ENCODE results near the gene PIP4K2B. TPM values are rescaled to one million over a fixed set of nuclear protein-coding genes. Genes with fewer than 3 reads are reported as not detected.
A peak's percentile ranks its signal among the peaks of the same experiment; 100 is the strongest.

Gene PIP4K2B
- total and polyA plus RNA-seq, 9 of the 15 experiments (the other 6 are each of a cell fraction or from before 2014, with no cell fraction given): 3.7 to 29.9 (median 23.0) TPM

DNA sequence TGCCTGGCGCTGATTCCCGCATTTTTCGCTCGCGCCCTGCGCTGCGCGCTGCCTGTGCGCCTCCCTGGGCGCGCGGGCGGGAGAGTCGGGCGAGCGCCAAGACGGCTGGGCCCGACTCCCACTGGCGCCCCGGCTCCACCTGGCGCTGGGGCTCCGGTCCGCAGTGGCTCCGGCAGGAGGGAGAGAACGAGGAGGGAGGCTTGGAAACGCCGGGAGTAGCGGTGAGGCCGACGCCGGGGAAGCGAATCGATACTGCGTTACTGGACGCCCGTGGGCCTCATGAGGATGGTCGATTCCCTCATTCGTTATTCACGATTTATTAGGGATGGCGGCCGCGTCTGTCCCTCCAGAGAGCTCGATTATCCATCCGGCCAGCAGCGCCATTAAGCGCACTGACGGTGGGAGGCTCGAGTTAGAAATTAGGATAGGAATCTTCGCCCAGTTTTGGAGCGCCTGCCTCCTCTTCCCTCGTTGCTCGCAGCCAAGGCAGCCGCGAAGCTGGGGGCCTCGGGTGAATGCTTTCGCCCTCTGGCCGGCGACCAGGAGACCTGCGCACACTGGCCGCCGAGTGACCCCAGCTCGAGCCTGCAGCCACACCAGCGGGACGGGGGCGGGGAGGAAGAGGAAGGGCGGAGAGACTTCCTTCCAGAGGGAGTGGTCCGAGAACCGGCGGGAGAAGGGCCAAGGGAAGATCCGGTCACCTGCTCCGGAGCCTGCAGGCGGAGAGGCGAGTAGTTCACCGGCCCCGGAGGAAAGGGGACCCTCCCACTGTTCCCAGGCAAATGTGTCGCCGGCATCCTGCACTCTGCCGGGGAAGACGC lies 49.9 kb downstream of the PIP4K2B start (continued):
- TF ChIP-seq, protein P1, sequence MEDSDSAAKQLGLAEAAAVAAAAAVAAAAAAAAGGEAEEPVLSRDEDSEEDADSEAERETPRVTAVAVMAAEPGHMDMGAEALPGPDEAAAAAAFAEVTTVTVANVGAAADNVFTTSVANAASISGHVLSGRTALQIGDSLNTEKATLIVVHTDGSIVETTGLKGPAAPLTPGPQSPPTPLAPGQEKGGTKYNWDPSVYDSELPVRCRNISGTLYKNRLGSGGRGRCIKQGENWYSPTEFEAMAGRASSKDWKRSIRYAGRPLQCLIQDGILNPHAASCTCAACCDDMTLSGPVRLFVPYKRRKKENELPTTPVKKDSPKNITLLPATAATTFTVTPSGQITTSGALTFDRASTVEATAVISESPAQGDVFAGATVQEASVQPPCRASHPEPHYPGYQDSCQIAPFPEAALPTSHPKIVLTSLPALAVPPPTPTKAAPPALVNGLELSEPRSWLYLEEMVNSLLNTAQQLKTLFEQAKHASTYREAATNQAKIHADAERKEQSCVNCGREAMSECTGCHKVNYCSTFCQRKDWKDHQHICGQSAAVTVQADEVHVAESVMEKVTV (CRISPR knock-in tag; IDR thresholded peaks at IDR 0.05): no peak
- TF ChIP-seq NCOR1 (IDR thresholded peaks at IDR 0.05) (peak; percentile 42; the same call in 1 of the 2 replicates), CREBBP (IDR thresholded peaks at IDR 0.05; ENCODE audit: low read depth, low read length) (no peak), BHLHE40 (IDR thresholded peaks at IDR 0.05; ENCODE audit: low read length) (peak; percentile 69), GABPB1 (CRISPR knock-in tag; IDR thresholded peaks at IDR 0.05) (peak; percentile 78), TRIM24 (IDR thresholded peaks at IDR 0.05) (no peak), POU5F1 (IDR thresholded peaks at IDR 0.05; ENCODE audit: borderline replicate concordance, low read depth, low read length, partially characterized antibody) (no peak), GATAD2B (IDR thresholded peaks at IDR 0.05; ENCODE audit: borderline replicate concordance) (peak; percentile 20; the same call in 1 of the 2 replicates), ZNF133 (CRISPR knock-in tag; IDR thresholded peaks at IDR 0.05) (no peak), PML (IDR thresholded peaks at IDR 0.05; ENCODE audit: low read length) (peak; percentile 66; the same call in 1 of the 2 replicates), RBM39 (optimal IDR thresholded peaks at IDR 0.05; ENCODE audit: low read depth, low read length) (no peak), MIER1 (IDR thresholded peaks at IDR 0.05; ENCODE audit: low read depth) (no peak), ZNF140 (CRISPR knock-in tag; IDR thresholded peaks at IDR 0.05) (no peak), CXXC5 (CRISPR knock-in tag; IDR thresholded peaks at IDR 0.05) (peak; percentile 32; the same call in 1 of the 2 replicates), ZNF408 (CRISPR knock-in tag; IDR thresholded peaks at IDR 0.05; ENCODE audit: low read depth) (no peak), YBX1 (IDR thresholded peaks at IDR 0.05) (no peak), ZNF282 (CRISPR knock-in tag; IDR thresholded peaks at IDR 0.05) (no peak)
- TF ChIP-seq, protein P2, sequence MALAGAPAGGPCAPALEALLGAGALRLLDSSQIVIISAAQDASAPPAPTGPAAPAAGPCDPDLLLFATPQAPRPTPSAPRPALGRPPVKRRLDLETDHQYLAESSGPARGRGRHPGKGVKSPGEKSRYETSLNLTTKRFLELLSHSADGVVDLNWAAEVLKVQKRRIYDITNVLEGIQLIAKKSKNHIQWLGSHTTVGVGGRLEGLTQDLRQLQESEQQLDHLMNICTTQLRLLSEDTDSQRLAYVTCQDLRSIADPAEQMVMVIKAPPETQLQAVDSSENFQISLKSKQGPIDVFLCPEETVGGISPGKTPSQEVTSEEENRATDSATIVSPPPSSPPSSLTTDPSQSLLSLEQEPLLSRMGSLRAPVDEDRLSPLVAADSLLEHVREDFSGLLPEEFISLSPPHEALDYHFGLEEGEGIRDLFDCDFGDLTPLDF (CRISPR knock-in tag; IDR thresholded peaks at IDR 0.05): no peak
- TF ChIP-seq, protein P3, sequence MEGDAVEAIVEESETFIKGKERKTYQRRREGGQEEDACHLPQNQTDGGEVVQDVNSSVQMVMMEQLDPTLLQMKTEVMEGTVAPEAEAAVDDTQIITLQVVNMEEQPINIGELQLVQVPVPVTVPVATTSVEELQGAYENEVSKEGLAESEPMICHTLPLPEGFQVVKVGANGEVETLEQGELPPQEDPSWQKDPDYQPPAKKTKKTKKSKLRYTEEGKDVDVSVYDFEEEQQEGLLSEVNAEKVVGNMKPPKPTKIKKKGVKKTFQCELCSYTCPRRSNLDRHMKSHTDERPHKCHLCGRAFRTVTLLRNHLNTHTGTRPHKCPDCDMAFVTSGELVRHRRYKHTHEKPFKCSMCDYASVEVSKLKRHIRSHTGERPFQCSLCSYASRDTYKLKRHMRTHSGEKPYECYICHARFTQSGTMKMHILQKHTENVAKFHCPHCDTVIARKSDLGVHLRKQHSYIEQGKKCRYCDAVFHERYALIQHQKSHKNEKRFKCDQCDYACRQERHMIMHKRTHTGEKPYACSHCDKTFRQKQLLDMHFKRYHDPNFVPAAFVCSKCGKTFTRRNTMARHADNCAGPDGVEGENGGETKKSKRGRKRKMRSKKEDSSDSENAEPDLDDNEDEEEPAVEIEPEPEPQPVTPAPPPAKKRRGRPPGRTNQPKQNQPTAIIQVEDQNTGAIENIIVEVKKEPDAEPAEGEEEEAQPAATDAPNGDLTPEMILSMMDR (IDR thresholded peaks at IDR 0.05 in 2 of 3, conservative IDR thresholded peaks at IDR 0.05 in 1 of 3; ENCODE audit: insufficient read depth in 2 of 3, low read depth in 1 of 3, low read length in 3 of 3): peak in 1 of 3 experiments; percentile 14; a peak in 1 of 6 replicates
- TF ChIP-seq, protein P4, sequence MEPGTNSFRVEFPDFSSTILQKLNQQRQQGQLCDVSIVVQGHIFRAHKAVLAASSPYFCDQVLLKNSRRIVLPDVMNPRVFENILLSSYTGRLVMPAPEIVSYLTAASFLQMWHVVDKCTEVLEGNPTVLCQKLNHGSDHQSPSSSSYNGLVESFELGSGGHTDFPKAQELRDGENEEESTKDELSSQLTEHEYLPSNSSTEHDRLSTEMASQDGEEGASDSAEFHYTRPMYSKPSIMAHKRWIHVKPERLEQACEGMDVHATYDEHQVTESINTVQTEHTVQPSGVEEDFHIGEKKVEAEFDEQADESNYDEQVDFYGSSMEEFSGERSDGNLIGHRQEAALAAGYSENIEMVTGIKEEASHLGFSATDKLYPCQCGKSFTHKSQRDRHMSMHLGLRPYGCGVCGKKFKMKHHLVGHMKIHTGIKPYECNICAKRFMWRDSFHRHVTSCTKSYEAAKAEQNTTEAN (CRISPR knock-in tag; IDR thresholded peaks at IDR 0.05): no peak
- TF ChIP-seq, protein P5, sequence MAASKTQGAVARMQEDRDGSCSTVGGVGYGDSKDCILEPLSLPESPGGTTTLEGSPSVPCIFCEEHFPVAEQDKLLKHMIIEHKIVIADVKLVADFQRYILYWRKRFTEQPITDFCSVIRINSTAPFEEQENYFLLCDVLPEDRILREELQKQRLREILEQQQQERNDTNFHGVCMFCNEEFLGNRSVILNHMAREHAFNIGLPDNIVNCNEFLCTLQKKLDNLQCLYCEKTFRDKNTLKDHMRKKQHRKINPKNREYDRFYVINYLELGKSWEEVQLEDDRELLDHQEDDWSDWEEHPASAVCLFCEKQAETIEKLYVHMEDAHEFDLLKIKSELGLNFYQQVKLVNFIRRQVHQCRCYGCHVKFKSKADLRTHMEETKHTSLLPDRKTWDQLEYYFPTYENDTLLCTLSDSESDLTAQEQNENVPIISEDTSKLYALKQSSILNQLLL (CRISPR knock-in tag; IDR thresholded peaks at IDR 0.05; ENCODE audit: borderline replicate concordance): no peak
